Measurements from ENCODE around the gene TEDC2.

- TF ChIP-seq CTCF (IDR thresholded peaks at IDR 0.05), result no peak
- peak in 1 of 2 donors; percentile 79 for TF ChIP-seq POLR2A (IDR thresholded peaks at IDR 0.05)
Measured at GRCh38 chr16:2474877-2475412, 15.0 kb downstream of the TEDC2 start, which contains the start of gene TBC1D24.
